LHCN-M2 (cell line): Measurements from ENCODE around the gene KRT32. TPM values are rescaled to one million over a fixed set of nuclear protein-coding genes. Genes with fewer than 3 reads are reported as not detected.

ENCODE experiments used
- DNase-seq: peaks from one replicate; pipeline ENCODE4 v3.0.0-alpha.2; 2012; ENCODE audit warnings: low read depth
- total RNA-seq: library from RNA; depleted of rRNA; stranded (reverse); fragments of >200 nt; gene quantifications from 2 replicates; pipeline ENCODE4 v1.2.3, GENCODE V29; 2014

Gene KRT32
- total RNA-seq, 1 experiment from 2014 or later, result not detected

DNA sequence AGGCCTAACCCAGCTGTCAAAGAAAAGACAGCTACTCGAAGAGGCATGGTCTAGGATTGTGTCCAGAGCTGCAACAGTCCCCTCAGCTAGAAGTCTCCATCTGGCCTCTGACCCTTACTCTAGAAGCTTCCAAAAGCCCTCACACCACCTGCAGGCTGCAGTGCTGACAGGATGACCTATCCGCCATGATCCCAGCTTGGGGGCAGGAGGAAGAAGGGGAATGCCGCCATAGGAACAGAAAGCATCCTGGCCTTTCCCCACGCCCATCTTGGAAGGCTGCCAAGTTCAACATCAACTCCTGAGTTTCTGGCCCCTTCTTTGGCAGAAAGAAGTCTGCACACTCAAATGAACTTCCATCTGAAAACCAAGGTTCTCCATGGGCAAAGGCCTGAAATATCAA lies 25.6 kb upstream of the KRT32 start:
- DNase-seq, result no peak

DNA sequence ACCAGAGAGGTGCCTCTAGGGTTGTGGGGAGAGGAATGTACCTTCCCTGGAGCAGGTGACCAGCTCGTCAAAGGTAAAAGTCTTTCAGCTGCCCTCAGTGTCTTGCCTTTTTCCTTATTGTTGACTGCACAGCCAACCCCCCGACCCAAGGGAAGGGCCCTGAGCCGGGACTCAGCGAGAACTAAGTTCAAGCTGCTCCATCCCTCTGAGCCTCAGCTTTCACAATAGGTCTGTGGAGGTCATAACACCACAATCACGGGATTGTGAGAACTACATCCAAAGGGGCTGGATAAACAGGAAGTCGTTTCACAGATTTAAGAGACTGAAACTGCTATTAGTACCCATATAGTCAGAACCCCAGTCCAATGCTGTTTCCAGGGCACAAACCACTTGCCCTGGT lies 25.2 kb upstream of the KRT32 start:
- peak; percentile 20 for DNase-seq

DNA sequence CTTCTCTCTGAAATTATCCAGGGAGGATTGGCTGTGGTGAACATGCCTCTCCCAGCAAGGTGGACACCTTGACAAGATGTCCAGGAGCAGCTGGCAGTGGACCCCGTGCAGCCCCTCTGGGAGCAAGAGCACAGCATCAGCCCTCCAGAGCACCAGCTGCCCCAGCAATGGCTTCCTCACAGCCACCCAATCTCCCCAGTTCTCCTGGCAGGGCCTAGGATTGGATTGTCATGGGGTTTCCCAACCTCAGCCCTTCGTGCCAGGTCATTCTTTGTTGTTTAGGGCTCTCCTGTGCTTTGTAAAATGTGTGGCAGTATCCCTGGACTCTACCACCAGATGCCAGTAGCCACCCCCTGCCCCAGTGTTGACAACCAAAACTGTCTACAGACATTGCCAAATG lies 24.3 kb upstream of the KRT32 start:
- DNase-seq, result no peak

DNA sequence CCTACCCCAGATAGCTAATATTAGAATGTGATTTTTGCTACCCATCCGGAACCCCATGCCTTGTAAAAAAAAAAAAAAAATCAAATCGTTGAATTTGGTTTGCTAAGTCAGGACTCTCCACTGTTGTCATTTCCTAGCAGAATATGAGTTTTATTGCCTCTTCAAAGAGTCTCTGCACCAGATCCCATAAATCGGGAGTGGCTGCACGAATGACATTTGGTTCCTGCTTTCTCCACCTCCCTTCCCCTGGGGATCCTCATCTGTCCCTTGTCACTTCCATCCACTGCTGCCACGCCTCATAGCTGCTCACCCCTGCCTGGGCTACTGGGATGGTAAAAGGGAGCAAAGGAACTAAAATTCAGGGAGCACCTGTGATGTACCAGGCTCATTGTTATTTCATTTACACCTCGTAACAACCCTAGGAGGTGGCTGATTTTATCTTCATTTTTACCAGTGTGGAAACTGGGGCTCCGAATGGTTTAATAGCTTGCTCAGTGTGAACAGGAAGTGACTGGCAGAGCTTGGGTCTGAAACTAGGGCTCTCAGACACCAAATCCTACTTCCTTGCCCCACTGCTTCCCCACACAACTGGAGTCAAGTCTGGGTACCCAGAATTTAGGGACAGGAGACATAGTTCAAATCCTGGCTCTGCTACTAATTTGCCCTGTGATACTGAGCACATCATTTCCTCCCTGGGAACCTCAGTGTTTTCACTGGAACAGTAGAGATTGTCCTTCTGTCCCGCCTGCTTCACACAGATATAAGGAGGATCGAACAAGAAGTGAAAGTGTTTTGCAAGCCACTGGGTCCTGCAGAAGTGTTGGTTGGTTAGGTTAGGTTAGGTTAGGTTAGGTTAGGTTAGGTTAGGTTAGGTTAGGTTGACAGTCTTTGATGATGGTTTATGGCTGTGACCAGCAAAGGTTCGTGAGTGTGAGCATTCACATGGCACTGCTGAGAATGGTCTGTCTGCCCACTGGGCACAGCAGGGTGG lies 23.1 kb upstream of the KRT32 start:
- no peak for DNase-seq

DNA sequence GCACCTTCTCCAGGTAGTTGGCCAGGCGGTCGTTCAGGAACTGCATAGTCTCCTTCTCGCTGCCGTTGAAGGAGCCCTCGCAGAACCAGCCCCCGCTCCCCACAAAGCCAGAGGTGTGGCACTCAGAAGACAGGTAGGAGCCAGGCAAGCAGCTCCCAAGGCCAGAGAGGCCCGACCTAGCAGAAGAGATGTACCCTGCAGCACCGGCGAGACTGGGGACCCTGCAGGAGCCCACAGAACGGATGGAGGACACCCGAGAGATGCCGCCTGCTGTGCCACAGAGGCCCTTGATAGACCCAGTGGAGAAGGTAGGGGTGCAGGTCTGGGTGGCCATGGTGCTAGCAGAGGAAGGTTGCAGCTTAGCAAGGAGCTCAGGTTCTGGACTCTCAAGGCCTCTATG lies 22.3 kb upstream of the KRT32 start, which contains the start of gene KRT36:
Gene KRT36, minus strand, starts transcription at position 380 of the 400 bp plus-strand sequence. Its CDS starts 46 bp downstream, at position 334.
- no peak for DNase-seq

DNA sequence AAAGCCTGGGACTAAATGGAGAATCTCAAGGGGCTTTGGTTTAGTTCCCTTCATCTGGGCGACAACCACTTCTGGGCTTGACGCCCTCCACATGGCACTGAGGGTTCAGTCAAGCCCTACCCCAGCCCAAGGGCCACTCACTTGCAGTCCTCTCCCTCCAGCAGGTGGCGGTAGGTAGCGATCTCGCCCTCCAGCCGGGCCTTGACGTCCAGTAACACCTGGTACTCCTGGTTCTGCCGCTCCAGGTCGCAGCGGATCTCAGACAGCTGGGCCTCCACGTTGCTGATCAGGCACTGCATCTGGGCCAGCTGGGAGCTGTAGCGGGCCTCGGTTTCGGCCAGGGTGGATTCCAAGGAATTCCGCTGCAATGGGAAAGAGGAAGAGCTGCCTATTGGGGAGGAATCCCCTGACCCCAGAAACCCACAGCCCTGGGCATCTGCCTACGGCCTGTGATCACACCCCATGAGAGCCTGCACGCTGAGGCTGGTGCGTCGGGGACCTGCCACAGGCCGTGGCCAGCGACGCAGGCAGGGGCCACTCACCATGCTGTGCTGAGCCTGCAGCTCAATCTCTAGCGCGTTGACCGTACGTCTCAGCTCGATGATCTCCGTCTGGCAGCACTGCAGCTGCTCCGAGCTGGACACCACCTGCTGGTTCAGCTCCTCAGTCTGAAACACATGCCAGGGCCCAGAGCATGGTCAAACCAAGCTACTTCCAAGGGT lies 19.8 kb upstream of the KRT32 start:
- DNase-seq, result no peak

DNA sequence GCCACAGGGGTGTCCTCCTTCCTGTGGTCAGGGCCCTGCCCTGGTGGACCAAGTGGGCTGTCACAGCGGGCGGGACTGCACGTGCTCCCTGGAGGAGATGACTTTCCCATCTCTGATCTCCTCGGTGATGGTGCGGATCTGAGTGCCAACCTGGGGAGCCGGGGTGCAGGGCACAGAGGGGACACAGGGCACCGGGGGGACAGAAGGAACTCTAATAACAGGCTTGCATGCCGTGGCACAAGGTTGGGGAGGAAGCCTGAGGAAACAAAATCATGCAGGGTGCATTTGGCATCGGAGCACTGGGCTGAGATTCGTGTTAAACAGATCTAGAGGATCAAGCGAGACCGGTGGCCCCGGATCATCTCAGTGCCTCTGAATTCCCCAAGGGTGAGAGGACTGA lies 19.1 kb upstream of the KRT32 start:
- no peak for DNase-seq

DNA sequence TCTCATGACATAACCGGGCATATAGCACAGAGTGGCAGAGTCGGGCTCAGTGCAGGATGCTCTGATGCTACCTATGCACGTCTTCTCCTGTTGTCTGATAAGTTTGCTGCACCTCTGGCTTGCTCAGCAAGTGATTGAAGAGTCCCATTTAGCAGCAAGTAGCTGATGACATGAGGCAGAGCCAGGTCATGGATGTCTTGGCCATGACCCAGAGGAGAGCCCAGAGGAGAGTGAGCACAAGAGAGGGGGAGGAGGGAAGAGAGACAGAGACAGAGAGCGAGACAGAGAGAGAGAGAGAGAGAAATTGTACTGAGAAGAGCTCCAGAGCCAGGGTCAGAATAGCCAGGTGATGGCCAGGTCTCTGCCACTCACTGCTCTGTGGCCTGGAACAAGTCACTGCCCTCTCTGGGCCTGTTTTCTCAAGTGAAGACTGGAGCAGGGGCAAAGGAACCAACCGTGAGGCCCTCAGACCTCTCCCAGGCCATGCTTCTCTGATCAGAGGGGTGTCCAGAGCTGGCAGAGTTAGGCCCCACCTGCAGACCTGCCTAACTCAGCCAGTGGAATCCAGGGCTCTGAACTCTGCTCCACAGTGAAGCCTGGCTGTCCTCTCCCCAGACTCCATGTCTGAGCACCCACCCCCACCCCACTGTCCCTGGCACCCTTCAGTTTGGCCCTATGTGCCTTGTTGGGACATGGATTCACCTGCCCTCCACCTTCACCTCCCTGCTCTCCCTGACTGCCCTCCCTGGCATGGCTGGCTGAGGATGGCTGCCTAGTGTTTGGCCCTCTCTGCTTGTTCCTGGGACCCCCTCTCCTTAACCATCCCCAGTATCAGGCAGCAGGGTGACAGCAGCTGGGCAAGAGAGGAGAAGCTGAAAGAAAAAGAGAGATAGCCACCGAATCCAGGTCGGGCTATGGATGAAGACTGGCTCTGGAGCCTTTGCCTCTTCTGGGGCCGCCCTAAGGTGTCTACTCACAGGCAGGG lies 18.0 kb upstream of the KRT32 start:
- DNase-seq, result no peak

DNA sequence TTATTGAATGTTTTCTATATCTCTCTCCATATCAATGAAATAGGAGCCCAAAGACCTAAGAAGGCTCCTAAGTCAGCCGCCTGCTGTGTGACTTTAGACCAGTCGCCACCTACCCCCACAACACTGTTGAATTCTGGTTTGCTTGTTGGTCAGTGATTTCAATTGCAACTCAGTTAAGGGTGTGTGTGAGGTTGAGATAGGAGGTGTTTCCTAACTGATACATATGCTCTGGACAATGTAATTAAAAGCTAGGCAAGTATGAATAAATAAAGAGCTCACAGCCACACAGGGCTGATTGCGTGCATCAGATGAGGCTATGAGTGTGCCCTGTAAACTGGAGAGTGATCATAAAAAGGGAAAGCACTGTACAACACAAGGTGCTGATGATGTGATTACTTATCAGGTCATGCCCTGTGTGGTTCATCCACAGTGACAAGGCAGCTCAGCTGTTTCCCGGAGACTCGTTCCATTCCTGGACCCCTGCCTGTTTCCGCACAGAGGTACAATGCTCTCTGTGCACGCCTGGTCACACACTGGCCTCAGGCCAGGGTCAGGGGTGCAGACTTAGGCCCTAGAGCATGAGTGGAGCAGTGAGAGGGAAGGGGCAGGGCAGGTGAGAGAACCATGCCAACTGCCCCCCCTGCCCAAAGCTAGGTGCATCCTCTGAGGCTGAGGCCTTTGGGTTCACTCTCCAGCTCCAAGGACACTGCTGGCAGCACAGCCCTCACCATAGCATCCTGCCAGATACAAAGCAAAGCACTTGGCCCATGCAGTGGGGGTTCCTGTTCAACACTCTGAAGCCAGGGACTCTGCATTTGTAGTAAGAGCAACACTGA lies 17.0 kb upstream of the KRT32 start:
- peak; percentile 6 for DNase-seq

DNA sequence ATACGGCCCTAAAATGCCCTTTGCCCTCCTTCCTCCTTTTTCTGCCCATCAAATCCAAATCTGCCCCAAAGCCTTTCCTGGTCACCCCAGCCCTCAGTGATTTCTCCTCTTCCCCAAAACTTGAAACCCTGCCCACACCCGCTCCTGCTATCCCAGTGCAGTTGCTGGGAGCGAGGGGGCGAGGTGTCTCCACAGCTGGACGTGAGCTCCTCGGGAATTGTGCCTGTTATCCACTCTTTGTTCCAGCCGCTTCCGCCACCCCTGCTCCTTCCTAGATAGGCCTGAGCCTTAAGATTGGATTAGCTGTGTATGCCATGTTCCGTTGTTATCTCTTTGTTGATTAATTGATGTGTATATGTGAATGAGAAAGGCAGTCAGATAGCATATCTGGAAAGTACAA lies 16.3 kb upstream of the KRT32 start:
- no peak for DNase-seq

DNA sequence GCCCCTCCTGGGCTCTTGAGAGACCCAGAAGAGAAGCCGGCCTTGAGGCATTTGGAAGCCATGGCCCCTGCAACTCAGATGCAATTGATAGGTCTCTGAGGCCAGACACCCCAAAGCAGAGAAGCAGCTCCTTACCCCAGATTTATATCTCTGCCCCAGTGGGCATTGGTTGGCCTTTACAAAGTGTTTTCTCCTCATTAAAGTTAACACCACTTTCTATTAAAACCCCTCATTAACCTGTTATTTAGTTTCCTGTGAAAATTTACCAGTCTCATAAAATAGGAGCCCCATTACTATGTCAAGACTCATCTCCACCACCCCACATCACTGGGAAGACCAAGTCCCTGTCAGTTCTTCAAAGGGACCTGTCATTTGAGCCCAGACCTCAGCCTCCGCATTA lies 13.8 kb upstream of the KRT32 start, which contains the start of gene KRT35:
Gene KRT35, minus strand, starts transcription at position 116 of the 400 bp plus-strand sequence. Its CDS starts 54 bp downstream, at position 62.
- DNase-seq, result no peak

DNA sequence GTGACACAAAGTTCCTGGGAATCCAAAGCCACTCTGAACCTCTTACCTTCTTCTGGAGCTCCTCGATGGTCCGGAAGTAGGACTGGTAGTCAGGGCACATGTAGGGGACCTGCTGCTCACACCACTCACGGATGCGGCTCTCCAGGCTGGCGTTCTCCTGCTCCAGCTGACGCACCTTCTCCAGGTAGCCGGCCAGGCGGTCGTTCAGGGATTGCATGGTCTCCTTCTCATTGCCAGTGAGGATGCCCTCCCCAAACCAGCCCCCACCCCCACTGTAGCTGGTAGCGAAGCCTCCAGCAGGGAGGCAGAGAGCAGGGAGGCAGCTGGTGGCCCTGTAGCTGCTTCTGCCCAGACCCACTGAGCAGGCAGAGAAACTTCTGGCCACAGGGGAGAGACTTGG lies 13.4 kb upstream of the KRT32 start:
- DNase-seq, result no peak

DNA sequence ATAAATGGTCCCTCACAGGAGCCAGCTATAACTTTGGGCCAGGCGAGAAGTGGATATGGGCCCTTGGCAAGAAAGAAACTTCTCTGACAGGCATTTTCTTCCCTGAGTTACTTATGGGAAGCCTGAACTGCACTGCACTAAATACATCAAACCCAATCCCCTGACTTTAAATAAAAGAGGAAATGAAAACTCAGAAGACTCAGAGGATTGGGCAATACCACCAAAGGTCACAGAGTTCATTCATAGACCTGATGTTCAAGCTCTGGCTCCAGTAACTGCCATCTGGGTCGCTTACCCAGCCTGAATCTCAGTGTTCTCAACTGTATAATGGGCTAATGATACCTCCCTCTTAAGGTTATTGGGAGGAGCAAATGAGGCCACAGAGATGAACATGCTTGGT lies 12.9 kb upstream of the KRT32 start:
- no peak for DNase-seq

DNA sequence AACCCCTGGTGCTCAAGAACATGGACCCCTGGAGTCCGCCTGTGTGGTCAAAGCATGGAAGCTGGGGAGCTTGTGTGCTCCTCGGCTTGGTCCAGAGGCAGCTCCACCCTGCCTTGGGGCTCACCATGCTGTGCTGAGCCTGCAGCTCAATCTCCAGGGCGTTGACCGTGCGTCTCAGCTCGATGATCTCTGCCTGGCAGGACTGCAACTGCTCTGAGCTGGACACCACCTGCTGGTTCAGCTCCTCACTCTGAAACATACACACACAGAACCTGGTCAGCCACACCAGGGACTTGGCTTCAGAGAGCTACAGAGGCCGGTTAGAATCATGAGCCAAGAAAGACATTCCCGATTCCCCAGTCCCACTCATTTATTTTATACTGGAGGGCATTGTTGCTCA lies 11.1 kb upstream of the KRT32 start:
- DNase-seq, result no peak

DNA sequence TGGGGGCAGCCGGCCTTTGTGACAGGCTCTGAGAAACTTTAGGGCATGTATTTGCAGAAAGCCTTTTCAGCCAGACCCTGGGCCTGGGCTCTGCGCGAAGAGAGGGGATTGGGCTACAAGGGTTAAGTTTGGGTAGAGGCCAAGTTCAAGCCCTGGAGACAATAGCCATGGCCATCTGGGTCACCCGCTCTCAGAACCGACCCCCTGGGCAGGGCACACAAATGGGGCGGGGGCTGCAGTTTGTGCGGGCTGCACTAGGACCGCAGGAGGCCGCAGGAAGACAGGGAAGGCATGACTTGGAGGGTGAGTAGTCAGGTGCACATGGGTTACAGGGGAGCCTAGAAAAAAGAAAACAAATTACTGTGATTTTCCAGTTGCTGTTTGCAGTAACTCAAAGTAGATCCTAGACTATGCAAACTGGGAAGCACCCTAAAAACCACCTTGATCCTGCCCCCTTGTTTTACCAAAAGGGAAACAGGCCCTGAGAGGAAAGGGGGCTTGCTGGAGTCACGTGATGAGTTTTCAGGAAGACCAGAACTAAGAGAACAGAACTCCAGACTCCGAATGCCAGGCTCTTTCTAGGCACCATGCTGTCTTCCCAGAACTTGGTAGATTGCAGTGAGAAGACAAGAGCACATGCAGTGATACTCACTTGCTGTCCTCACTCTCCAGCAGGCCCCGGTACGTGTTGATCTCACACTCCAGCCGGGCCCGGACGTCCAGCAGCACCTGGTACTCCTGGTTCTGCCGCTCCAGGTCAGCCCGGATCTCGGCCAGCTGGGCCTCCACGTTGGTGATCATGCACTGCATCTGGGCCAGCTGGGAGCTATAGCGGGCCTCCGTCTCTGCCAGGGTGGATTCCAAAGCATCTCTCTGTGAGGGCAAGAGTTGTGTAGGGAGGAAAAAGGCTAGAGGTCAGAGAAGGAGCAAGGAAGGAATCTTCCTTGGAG lies 10.0 kb upstream of the KRT32 start:
- no peak for DNase-seq

DNA sequence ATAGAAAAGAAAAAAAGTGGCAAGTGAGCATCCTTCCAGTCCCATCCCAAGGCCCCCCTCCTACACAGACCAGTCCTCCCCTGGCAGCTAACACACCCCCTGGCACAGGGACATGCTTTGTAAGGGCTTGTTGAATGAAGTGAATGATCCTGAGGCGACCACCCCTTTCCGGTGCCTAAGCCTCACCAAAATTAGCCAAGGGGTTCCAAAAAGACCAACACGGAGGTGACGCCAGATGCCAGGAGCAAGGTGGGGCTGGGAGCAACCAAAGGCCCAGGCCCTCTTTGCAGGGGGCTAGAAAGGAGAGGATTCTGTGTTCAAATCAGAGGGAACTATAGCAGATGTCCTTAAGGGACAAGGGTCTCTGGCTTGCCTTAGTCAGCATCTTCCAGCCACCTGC lies 8.2 kb upstream of the KRT32 start:
- no peak for DNase-seq

DNA sequence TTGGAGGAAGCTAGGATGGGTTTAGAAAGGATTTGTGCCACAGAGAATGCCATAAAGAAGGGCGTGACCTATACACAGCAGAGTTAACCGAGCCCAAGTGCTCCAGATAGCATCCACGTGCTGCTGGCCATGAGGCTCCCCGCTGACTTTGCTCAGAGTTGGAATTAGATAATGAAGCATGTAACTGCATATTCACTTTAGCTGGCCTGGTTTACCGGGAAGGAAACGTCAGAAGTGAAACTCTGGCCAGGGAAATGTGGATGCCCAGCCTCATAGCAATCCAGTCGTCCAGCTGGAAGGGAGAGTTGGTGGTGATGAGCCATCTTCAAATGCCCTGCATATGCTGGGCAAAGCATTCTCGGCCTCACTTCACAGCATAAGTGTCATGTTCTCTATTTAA lies 7.7 kb upstream of the KRT32 start:
- no peak for DNase-seq

DNA sequence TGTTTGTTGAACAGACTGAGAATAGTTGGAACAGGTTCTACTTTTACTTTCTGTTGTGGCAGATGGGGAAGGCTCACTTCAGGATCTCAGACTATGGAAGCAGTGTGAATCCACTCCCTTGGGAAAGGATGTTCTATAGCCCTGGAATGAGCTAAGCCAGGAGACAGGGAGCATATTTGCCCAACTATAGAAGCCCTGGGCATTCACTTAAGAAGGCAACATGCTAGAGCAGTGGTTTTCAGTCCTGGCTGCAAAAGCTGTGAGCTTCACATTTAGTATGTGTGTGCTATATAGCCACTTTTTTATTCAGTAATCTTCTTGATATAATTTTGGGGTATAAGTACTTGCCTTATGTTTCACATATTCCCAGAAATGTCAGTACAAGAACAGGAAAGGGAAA lies 1.2 kb upstream of the KRT32 start:
- no peak for DNase-seq

DNA sequence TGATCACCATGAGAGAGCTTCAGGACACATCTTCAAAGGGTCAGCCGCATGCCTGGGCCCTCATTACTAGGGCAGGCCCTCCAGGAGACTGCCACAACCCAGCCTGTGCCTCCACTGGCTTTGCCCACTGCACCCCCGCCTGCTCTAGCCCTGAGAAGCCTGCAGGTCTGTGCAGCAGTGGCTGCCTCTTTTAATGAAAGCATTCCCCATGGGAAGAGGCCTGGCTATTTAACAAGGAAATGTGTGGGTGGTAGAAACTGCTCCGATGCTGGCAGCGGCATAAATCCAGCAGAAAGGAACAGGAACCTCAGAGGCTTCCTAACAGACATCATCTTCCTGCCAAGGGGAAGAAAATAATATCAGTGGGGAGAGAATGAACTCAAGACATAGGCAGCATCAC lies 375 bp upstream of the KRT32 start:
- no peak for DNase-seq
